Measurements from ENCODE around the gene PFN1.

GRCh38 chr17:4939796-4940554 lies 8.4 kb downstream of the PFN1 start, which contains the start of the genes RNF167 and SLC25A11:
- no peak for TF ChIP-seq CTCF (conservative IDR thresholded peaks at IDR 0.05; ENCODE audit: low read depth, low read length)
- TF ChIP-seq EZH2 (IDR thresholded peaks at IDR 0.05; ENCODE audit: borderline replicate concordance, low read depth, low read length, poor library complexity, severe bottlenecking), result no peak

All from A673 (cell line).